ENCODE measurements around the gene ACTMAP. TPM values are rescaled to one million over a fixed set of nuclear protein-coding genes. Genes with fewer than 3 reads are reported as not detected.
"Not testable (repeated sequence)": the region's sequence is repeated elsewhere in the genome, so short reads cannot be mapped to it uniquely, and the experiment has no call there.

The ACTMAP gene, protein sequence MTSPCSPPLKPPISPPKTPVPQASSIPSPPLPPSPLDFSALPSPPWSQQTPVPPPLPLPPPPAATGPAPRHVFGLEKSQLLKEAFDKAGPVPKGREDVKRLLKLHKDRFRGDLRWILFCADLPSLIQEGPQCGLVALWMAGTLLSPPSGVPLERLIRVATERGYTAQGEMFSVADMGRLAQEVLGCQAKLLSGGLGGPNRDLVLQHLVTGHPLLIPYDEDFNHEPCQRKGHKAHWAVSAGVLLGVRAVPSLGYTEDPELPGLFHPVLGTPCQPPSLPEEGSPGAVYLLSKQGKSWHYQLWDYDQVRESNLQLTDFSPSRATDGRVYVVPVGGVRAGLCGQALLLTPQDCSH
- total RNA-seq, result 10 to 100 TPM; 13.5 to 15.6 TPM

DNA sequence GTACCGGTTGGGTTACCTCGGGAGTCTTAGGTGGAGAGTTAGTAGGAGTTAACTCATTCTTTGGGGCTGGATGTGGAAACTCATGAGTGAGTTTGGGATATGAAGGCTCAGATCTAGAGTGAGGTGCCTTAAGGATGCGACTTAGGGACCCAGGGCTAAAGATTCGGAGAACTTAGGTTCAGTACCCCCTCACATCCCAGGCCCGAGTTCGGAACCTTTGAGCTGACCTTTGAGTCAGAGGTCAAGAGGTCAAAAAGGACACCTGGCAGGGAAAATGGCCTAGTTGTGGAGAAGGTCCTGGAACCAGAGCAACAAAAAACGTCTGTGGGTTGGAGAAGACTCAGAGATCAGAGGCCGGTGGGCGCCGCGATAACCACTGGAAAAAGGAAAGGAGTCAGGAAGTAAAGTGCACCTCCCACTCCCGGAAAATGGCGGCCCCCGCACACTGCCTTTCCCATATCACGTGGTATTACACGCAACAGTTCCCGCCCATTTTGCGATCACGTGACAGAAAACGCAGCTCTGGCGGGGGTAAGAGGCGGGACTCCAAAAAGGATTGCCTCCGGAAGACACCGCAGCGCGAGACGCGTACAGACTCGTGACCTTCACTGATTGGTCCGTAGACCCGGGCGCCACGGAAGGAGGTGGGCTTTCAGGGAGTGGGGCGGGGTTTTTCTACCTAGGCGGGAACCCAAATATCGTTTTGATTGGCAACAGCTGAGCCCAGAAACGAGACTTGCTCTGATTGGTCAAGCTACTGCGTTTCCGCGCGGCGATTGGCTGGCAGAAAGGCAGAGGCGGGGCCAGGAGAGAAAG lies at the start of gene ACTMAP:
ACTMAP (minus strand) TSS at position 420 of the 816 bp plus-strand sequence. CDS start 674 bp downstream, outside the sequence.
- Mint-ChIP-seq H3K27me3 (no peaks in the 10 kb centered on the region), H3K4me3 (peak within 1 kb of the TSS; percentile 97), H3K4me1 (peaks cover 37% of the 10 kb centered on the region), H3K9me3 (no peaks in the 10 kb centered on the region), H3K27ac (peak within 1 kb of the TSS; percentile 99), H3K36me3 (peaks cover 23% of the 10 kb centered on the region)
- POLR2A ChIA-PET, result interaction anchor here (0.6 to 4.7 kb wide), 18 partner anchors 8 to 689 kb away, joined by 3 to 92 read pairs (median 4); partner anchors contain the start of genes COQ8B, EGLN2, ITPKC and MIA
- DNase-seq, result peak; percentile 97
- peak; percentile 89 for ATAC-seq (ENCODE audit: low read depth)

DNA sequence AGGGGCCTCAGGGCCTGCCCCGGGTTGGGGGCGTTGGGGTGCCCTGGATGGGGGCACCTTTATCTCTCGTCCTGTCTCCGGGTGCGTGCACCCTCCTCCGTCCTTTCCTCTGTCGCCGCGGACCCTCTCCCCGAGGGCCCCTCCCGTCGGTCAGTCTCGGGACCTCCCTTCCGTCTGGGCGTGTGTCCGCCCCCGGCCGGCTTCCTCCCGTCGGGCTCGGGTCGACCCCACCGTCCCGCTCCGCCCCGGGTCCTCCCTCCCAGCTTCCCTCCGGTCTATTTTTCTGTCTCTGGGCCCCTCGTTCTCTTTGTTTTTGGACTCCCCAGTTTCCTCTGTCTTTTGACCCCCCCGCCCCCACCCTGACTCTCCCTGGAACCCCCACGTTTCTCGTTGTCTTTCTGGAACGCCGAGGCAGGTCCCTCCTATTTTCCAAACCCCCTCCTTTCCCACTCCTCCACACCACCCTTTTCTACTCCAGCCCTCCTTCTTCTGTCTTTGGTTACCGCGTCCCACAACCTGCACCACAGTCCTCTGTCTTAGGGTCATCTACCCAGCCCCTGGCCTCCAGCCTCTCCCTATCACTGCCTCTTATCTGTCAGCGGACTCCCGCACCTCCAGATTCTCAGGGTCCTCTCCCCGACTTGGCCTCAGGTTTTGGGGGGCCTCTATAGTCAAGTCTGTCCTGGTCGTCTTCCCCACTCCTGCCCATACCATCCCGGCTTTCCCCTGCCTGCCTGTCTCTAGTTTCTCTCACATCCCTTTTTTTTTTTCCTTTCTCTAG lies 49.5 kb upstream of the ACTMAP start:
- peaks cover 52% of the 10 kb centered on the region for H3K4me1 Mint-ChIP-seq
- peak overlapping the region; percentile 98 for H3K4me3 Mint-ChIP-seq
- ATAC-seq (ENCODE audit: low read depth) (no peak), DNase-seq (peak; percentile 58)
- POLR2A ChIA-PET, result interaction anchor here (1.0 to 6.0 kb wide), 5 partner anchors 8 to 50 kb away, joined by 3 to 79 read pairs (median 6); partner anchors contain the start of genes ACTMAP, RAB4B and SNRPA
- H3K36me3 Mint-ChIP-seq, result peaks cover 29% of the 10 kb centered on the region
- H3K27ac Mint-ChIP-seq, result peak overlapping the region; percentile 88
- no peaks in the 10 kb centered on the region for H3K27me3 Mint-ChIP-seq
- H3K9me3 Mint-ChIP-seq, result no peaks in the 10 kb centered on the region

DNA sequence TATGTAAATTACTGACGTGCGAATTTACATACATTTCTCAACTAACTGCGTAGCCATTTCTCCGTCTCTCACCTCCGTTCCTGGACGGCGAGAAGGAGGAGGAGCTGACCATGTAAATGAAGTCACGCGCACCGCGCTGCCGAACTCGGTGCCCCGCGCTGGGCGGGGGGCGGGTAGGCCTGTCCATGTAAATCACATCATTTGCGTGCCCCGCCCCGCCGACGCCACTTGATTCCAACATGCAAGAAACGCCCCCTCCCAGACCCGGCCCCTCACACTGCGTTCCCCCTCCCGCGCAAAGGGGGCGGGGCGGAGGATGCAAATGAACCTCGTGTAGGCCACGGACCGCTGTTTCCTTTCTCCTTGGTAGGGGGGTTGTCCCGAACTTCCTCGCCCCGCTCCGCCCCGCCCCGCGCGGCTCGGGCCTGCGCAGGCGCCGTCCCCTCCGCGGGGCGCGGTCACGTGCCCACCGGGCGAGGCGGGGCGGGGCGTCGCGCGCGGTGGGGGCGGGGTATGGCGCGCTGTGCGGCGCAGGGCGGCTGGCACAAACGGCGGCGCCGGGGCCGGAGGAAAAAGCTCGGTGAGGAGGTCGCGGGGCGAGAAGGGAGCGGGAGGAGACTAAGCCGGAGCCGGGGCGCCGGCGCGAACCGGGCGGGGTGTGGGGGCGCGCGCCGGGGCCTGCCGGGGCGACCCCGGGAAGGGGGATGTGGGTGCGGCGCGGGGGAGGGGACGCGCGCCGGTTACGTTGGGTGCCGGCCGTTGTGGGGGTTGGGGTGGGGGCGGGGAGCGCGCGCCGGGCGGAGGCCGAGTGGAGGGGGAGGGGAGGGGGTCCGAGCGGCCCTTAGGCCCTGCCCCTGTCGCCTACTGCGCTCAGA lies 48.6 kb upstream of the ACTMAP start, which contains the start of gene EGLN2:
EGLN2 (plus strand) TSS at position 509 of the 875 bp plus-strand sequence. CDS start 1,382 bp downstream, outside the sequence.
- ATAC-seq (ENCODE audit: low read depth) (peak; percentile 79), DNase-seq (peak; percentile 100)
- peak within 1 kb of the TSS; percentile 97 for H3K27ac Mint-ChIP-seq
- no peaks in the 10 kb centered on the region for H3K9me3 Mint-ChIP-seq
- peaks cover 43% of the 10 kb centered on the region for H3K4me1 Mint-ChIP-seq
- H3K27me3 Mint-ChIP-seq, result no peaks in the 10 kb centered on the region
- POLR2A ChIA-PET, result interaction anchor here (0.7 to 6.0 kb wide), 10 partner anchors 8 to 186 kb away, joined by 3 to 79 read pairs (median 6); partner anchors contain the start of genes ACTMAP, RAB4B and SNRPA
- H3K36me3 Mint-ChIP-seq, result peaks cover 25% of the 10 kb centered on the region
- H3K4me3 Mint-ChIP-seq, result peak within 1 kb of the TSS; percentile 98

DNA sequence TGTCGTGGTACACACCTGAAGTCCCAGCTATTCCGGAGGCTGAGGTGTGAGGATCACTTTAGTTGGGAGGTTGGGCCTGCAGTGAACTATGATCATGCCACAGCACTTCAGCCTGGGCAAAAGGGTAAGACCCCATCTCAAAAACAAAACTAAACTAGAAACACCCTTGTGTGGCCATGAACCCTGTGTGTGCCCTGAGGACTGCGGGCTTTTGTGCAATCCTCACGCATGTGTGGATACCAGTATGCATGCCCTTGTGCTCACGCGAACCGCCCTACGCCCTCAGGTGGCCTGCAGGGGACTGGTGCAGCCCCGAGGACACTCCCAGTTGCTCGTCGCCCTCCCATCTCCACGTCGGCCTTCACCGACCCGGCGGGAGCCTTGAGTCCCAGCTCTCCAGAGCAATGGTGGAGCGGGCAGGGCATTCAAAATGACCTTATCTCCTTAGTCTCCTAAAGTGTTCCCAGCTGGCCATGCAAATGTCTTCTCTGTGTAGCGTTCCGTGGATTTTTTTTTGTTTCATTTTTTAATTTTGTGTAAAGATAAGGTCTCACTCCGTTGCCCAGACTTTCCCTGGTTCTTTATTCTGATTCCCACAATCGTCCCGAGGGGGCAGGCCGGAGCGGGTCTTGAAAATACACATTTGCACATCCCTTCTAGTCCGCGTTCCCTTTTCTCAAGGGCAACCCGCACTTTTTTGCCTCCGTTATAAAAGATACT lies 47.8 kb upstream of the ACTMAP start:
- H3K36me3 Mint-ChIP-seq, result peaks cover 23% of the 10 kb centered on the region
- POLR2A ChIA-PET, result interaction anchor here (0.7 to 6.0 kb wide), 10 partner anchors 9 to 185 kb away, joined by 3 to 79 read pairs (median 6); partner anchors contain the start of genes ACTMAP, RAB4B and SNRPA
- no peaks in the 10 kb centered on the region for H3K9me3 Mint-ChIP-seq
- H3K27ac Mint-ChIP-seq, result peak overlapping the region; percentile 97
- no peaks in the 10 kb centered on the region for H3K27me3 Mint-ChIP-seq
- H3K4me1 Mint-ChIP-seq, result peaks cover 35% of the 10 kb centered on the region
- DNase-seq (peak; percentile 72), ATAC-seq (ENCODE audit: low read depth) (peak; percentile 34)
- H3K4me3 Mint-ChIP-seq, result peak overlapping the region; percentile 93

DNA sequence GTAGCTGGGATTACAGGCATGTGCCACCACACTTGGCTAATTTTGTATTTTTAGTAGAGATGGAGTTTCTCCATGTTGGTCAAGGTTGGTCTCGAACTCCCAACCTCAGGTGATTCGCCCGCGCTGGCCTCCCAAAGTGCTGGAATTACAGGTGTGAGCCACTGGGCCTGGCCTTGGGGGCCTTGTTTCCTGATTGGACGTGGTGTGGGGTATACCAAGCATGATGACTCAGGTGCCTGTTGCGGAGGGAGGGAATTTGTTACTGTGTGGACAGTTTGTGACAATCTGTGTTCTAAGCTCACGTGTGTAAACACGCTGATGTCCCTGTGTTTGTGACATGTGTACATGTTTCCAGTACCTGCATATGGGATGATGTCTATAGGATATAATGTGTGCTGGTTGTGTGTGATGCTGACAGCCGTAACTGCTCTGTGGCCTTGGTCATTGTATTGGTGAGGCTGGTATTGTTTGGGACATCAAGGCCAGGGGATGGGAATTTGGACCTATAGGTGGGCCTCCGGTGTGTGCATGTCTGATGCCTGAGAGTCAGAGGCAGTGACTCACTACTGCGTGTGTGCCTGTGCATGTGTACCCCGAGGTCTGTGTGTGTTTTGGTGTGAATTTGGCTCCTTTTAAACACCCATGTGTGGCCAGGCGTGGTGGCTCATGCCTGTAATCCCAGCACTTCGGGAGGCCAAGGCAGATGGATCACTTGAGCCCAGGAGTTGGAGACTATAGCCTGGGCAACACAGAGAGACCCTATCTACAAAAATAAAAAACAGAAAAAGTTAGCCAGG lies 47.1 kb upstream of the ACTMAP start:
- Mint-ChIP-seq H3K27ac (peak overlapping the region; percentile 97), H3K9me3 (no peaks in the 10 kb centered on the region), H3K27me3 (no peaks in the 10 kb centered on the region), H3K4me3 (peak overlapping the region; percentile 93), H3K36me3 (peaks cover 22% of the 10 kb centered on the region), H3K4me1 (peaks cover 31% of the 10 kb centered on the region)
- no peak for ATAC-seq (ENCODE audit: low read depth)
- POLR2A ChIA-PET, result interaction anchor here (1.5 to 6.0 kb wide), 5 partner anchors 9 to 134 kb away, joined by 4 to 79 read pairs (median 7); partner anchors contain the start of genes ACTMAP, RAB4B and SNRPA
- DNase-seq, result no peak

DNA sequence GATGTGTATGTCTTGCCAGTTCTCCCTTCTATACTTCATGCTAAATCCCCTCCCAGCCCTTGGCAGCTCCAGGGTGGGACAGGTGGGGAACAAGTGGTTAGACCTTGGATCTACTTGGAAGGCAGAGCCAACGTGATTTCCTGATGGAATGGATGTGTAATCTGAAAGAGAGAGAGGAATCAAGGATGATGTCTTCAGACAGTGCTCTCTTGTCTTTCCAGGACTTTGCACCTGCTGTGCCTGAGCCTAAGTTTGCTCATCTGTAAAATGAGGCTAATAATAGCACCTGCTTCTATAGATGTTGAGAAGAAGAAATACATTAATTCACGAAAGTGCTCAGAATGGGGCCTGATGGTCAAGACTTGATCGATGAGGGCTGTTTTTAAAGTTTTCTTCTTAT lies 41.7 kb upstream of the ACTMAP start:
- DNase-seq, result no peak
- peaks cover 18% of the 10 kb centered on the region for H3K36me3 Mint-ChIP-seq
- ATAC-seq (ENCODE audit: low read depth), result no peak
- H3K27me3 Mint-ChIP-seq, result no peaks in the 10 kb centered on the region
- peak overlapping the region; percentile 48 for H3K27ac Mint-ChIP-seq
- no peaks in the 10 kb centered on the region for H3K9me3 Mint-ChIP-seq
- H3K4me1 Mint-ChIP-seq, result peaks cover 11% of the 10 kb centered on the region
- H3K4me3 Mint-ChIP-seq, result no peak overlapping the region
- POLR2A ChIA-PET, result interaction anchor here (2.3 kb wide), 1 partner anchor 14 kb away, joined by 10 read pairs; the partner anchor contains the start of gene RAB4B

DNA sequence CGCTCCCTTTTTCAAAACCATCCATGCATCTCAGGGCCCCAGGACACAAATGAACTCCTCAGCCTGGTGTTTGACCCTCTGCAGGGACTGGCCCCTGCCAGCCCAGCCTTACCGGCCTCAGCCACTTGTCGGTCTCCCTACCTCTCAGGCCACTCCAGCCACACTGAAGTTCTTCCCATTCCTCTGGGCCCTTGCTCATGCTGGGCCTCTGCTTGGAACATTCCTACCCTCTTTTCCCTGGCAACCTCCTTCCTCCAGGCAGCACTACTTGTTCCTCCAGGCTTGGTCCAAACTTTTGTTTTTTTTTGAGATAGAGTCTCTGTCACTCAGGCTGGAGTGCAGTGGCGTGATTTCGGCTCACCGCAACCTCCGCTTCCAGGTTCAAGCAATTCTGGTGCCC lies 41.1 kb upstream of the ACTMAP start:
- Mint-ChIP-seq H3K4me1 (peaks cover 11% of the 10 kb centered on the region), H3K27ac (no peak overlapping the region), H3K4me3 (no peak overlapping the region), H3K9me3 (no peaks in the 10 kb centered on the region), H3K27me3 (no peaks in the 10 kb centered on the region), H3K36me3 (peaks cover 18% of the 10 kb centered on the region)
- no peak for DNase-seq
- POLR2A ChIA-PET, result interaction anchor here (2.3 kb wide), 1 partner anchor 13 kb away, joined by 10 read pairs; the partner anchor contains the start of gene RAB4B
- ATAC-seq (ENCODE audit: low read depth), result no peak

DNA sequence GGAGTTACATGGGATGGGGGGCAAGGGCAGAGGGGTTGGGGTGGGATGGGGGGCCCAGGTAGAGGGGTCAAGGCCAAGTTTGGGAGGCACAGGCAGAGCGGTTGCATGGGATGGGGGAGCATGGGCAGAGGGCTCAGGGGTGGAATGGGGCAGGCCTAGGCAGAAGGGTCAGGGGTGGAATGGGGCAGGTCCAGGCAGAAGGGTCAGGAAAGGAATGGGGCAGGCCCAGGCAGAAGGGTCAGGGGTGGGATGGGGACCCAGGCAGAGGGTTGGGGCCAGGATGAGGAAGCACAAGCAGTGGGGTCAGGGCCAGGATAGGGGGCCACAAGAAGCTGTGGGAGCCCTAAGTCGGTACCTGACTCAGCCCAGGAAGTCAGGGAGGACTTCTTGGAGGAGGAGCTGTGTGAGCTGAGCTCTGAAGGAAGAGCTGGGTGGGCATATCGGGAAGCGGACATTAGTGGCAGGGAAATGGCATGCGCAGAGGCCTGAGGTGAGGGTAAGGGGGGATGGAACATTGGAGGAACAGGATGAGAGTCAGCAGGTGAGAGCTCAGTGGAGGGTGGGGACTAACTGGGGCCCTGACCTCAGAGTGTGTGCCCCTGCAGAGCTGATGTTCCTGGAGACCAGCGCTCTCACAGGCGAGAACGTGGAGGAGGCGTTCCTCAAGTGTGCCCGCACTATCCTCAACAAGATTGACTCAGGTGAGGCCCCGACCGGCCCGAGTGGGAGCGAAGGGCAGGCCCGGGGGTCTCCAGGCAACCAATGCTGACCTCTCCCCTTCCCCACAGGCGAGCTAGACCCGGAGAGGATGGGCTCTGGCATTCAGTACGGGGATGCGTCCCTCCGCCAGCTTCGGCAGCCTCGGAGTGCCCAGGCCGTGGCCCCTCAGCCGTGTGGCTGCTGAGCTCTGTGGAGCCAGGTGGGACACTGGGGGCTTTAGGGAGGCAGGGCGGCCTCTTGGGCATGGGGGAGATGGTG lies 36.1 kb upstream of the ACTMAP start:
- H3K4me1 Mint-ChIP-seq, result peaks cover 12% of the 10 kb centered on the region
- ATAC-seq (ENCODE audit: low read depth) (no peak), DNase-seq (no peak)
- H3K9me3 Mint-ChIP-seq, result no peaks in the 10 kb centered on the region
- POLR2A ChIA-PET, result interaction anchor here (1.2 to 2.7 kb wide), 3 partner anchors 8 to 35 kb away, joined by 4 to 11 read pairs (median 5); partner anchors contain the start of genes EGLN2 and RAB4B
- H3K4me3 Mint-ChIP-seq, result no peak overlapping the region
- no peaks in the 10 kb centered on the region for H3K27me3 Mint-ChIP-seq
- H3K27ac Mint-ChIP-seq, result peak overlapping the region; percentile 70
- H3K36me3 Mint-ChIP-seq, result peaks cover 23% of the 10 kb centered on the region

DNA sequence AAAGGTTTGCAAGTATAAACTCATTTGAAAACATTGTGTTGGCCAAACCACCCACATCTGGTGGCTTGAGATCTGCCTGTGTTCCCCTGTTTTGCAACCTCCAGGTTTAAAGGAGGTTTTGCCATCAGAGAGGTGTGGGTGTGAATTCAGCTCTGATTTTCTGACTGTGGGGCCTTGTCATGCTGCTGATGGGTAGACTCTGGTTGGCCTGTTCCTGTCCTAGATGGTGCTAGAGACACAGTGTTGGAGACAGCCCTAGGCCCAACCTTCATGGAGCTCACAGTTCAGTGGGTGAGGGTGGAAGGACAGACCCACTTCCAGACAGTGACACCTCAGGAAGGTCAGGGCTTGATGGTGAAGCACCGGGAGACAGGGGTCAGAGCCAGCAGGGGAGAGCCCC lies 35.2 kb upstream of the ACTMAP start:
- H3K4me1 Mint-ChIP-seq, result peaks cover 16% of the 10 kb centered on the region
- H3K9me3 Mint-ChIP-seq, result no peaks in the 10 kb centered on the region
- POLR2A ChIA-PET, result interaction anchor here (1.7 kb wide), 1 partner anchor 34 kb away, joined by 4 read pairs; no protein-coding TSS in a partner anchor
- no peak overlapping the region for H3K4me3 Mint-ChIP-seq
- no peaks in the 10 kb centered on the region for H3K27me3 Mint-ChIP-seq
- H3K27ac Mint-ChIP-seq, result peak overlapping the region; percentile 70
- DNase-seq (no peak), ATAC-seq (ENCODE audit: low read depth) (peak; percentile 33)
- H3K36me3 Mint-ChIP-seq, result peaks cover 25% of the 10 kb centered on the region

DNA sequence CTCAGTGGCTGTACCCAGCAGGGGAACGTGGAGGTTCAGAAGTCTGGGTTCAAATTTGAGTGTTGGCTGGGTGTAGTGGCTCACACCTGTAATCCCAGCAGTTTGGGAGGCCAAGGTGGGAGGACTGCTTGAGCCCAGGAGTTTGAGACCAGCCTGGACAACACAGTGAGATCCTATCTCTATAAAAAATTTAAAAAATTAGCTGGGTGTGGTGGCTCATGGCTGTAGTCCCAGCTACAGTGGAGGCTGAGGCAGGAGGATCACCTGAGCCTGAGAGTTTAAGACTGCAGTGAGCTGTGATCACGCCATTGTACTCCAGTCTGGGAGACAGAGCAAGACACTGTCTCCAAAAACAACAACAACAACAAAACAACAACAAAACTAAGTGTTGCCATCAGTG lies 33.9 kb upstream of the ACTMAP start:
- H3K4me1 Mint-ChIP-seq, result peaks cover 18% of the 10 kb centered on the region
- not testable (repeated sequence) for H3K27me3 Mint-ChIP-seq; ATAC-seq (ENCODE audit: low read depth); H3K9me3 Mint-ChIP-seq; H3K4me3 Mint-ChIP-seq; DNase-seq; H3K27ac Mint-ChIP-seq
- POLR2A ChIA-PET, result interaction anchor here (1.0 kb wide), 1 partner anchor 14 kb away, joined by 3 read pairs; the partner anchor contains the start of gene EGLN2
- H3K36me3 Mint-ChIP-seq, result peaks cover 22% of the 10 kb centered on the region

Data from activated naive CD8-positive, alpha-beta T cell treated with anti-CD3 and anti-CD28 coated beads, Interleukin-2, amount 10 ng/mL, durations not matched to agents 7 days and 5 days (primary cell).